ENCODE measurements around the gene APBA1. TPM values are rescaled to one million over a fixed set of nuclear protein-coding genes. Genes with fewer than 3 reads are reported as not detected.

APBA1 gene
- total RNA-seq, 1 experiment from 2014 or later = 0.34 TPM

DNA sequence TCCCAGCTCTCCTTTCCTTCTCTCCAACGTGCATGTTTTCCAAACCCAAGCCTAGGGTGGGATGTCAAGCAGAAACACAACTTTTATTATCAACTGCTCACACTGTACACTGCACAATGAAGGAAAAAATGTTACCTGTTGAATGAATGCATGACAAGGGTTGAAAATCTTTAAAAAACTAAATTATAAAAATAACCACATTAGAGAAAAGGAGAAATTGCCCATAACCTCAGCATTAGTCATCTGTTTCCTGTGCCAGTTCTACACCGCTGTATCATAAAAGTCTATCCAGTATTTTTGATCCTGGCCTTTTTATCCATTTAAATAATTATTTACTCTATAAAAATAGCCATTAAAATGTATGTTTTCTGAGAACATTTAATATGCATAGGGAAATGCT, 101.1 kb downstream of the APBA1 start:
- H3K36me3 ChIP-seq (ENCODE audit: control insufficient read depth, insufficient read depth, low read length) = no peaks in the 10 kb centered on the region
- no TSS peak for BruUV-seq (replicated peaks)
- H3K4me1 Mint-ChIP-seq (ENCODE audit: low read depth, unreplicated experiment) = no peaks in the 10 kb centered on the region
- no peak for DNase-seq
- no peaks in the 10 kb centered on the region for H3K36me3 Mint-ChIP-seq (ENCODE audit: insufficient read depth, unreplicated experiment)
- no peak overlapping the region for H3K4me3 ChIP-seq (ENCODE audit: low read depth, low read length)
- intact Hi-C loops (cut with micrococcal nuclease; ENCODE audit: unreplicated experiment) = no loop called here
- H3K4me3 Mint-ChIP-seq (ENCODE audit: unreplicated experiment) = no peak overlapping the region
- no peak overlapping the region for H3K27ac Mint-ChIP-seq (ENCODE audit: unreplicated experiment)
- H3K9me3 ChIP-seq = no peaks in the 10 kb centered on the region
- no peaks in the 10 kb centered on the region for H3K27me3 Mint-ChIP-seq (ENCODE audit: insufficient read depth, unreplicated experiment)
- ChIA-PET POLR2A (no interaction called here), CTCF (no interaction called here)
- no peaks in the 10 kb centered on the region for H3K27me3 ChIP-seq (replicated peaks; ENCODE audit: control insufficient read depth, insufficient read depth, low read length)
- no peaks in the 10 kb centered on the region for H3K4me1 ChIP-seq
- no peaks in the 10 kb centered on the region for H3K9me3 Mint-ChIP-seq (ENCODE audit: unreplicated experiment)
- TF ChIP-seq, protein P1, sequence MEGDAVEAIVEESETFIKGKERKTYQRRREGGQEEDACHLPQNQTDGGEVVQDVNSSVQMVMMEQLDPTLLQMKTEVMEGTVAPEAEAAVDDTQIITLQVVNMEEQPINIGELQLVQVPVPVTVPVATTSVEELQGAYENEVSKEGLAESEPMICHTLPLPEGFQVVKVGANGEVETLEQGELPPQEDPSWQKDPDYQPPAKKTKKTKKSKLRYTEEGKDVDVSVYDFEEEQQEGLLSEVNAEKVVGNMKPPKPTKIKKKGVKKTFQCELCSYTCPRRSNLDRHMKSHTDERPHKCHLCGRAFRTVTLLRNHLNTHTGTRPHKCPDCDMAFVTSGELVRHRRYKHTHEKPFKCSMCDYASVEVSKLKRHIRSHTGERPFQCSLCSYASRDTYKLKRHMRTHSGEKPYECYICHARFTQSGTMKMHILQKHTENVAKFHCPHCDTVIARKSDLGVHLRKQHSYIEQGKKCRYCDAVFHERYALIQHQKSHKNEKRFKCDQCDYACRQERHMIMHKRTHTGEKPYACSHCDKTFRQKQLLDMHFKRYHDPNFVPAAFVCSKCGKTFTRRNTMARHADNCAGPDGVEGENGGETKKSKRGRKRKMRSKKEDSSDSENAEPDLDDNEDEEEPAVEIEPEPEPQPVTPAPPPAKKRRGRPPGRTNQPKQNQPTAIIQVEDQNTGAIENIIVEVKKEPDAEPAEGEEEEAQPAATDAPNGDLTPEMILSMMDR (IDR thresholded peaks at IDR 0.05; ENCODE audit: insufficient read depth in 1 of 2, low read depth in 1 of 2, low read length in 1 of 2, severe bottlenecking in 1 of 2, unreplicated experiment in 1 of 2) = no peak

DNA sequence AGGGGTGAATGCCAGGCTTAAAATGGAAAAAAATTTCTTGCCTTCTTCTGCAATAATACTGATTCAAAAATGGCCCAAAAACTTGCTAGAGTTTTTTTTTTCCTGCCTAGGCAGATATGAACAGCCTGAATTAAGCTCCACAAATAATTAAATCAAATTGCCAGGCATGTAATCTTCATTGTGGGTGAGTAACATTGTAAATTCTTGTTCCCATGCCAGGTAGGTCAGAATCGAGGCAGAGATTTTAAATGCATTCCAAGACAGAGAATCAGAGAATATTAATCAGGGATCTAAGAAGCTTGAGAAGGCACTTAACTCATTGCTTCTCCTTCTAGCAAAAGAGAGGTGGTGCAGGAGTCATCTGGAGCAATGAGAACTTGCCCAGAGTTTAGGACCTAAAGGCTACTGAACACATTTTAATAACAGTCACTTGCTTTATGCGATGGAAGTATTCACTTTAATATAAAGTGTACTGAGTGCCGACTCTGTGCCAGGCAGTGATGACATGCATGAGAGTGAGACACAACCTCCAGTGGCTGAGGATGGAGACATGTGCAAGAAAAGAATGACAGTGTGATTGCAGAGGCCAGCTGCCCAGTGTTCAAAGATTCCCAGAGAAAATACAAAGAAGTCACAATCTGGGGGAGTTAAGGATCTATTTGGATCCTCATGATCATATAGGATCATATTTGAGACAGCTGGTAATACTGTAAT, 102.3 kb downstream of the APBA1 start:
- Mint-ChIP-seq H3K27ac (ENCODE audit: unreplicated experiment) (no peak overlapping the region), H3K27me3 (ENCODE audit: insufficient read depth, unreplicated experiment) (peaks cover 4% of the 10 kb centered on the region), H3K36me3 (ENCODE audit: insufficient read depth, unreplicated experiment) (no peaks in the 10 kb centered on the region), H3K9me3 (ENCODE audit: unreplicated experiment) (no peaks in the 10 kb centered on the region), H3K4me3 (ENCODE audit: unreplicated experiment) (no peak overlapping the region), H3K4me1 (ENCODE audit: low read depth, unreplicated experiment) (no peaks in the 10 kb centered on the region)
- intact Hi-C loops (cut with micrococcal nuclease; ENCODE audit: unreplicated experiment) = no loop called here
- Histone ChIP-seq H3K4me3 (ENCODE audit: low read depth, low read length) (no peak overlapping the region), H3K36me3 (ENCODE audit: control insufficient read depth, insufficient read depth, low read length) (no peaks in the 10 kb centered on the region), H3K27me3 (replicated peaks; ENCODE audit: control insufficient read depth, insufficient read depth, low read length) (no peaks in the 10 kb centered on the region), H3K9me3 (no peaks in the 10 kb centered on the region), H3K4me1 (no peaks in the 10 kb centered on the region)
- ChIA-PET CTCF (no interaction called here), POLR2A (no interaction called here)
- no TSS peak for BruUV-seq (replicated peaks)
- TF ChIP-seq, protein P1 (IDR thresholded peaks at IDR 0.05; ENCODE audit: insufficient read depth in 1 of 2, low read depth in 1 of 2, low read length in 1 of 2, severe bottlenecking in 1 of 2, unreplicated experiment in 1 of 2) = no peak
- DNase-seq = no peak

DNA sequence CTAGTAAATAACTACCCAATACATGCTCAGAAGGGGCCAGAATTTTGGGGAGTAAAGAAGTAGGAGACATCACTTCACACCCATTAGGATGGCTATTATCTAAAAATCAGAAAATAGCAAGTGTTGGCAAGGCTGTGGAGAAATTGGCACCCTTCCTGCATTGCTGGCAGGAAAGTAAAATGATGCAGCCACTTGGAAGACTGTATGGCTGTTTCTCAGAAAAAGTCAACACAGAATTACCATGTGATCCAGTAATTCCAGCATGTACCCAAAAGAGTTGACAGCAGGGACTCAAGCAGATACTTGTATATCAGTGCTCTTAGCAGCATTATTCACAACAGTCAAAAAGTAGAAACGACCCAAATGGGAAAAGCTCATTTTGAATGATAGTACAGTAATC, 107.6 kb downstream of the APBA1 start:
- intact Hi-C loops (cut with micrococcal nuclease; ENCODE audit: unreplicated experiment) = no loop called here
- H3K27me3 Mint-ChIP-seq (ENCODE audit: insufficient read depth, unreplicated experiment) = peaks cover 4% of the 10 kb centered on the region

More for the DNA sequence above, 107.6 kb downstream of the APBA1 start:
- H3K27ac Mint-ChIP-seq (ENCODE audit: unreplicated experiment) = no peak overlapping the region
- no peaks in the 10 kb centered on the region for H3K36me3 Mint-ChIP-seq (ENCODE audit: insufficient read depth, unreplicated experiment)
- no peaks in the 10 kb centered on the region for H3K4me1 Mint-ChIP-seq (ENCODE audit: low read depth, unreplicated experiment)
- BruUV-seq (replicated peaks) = no TSS peak
- Histone ChIP-seq H3K27me3 (replicated peaks; ENCODE audit: control insufficient read depth, insufficient read depth, low read length) (no peaks in the 10 kb centered on the region), H3K4me1 (no peaks in the 10 kb centered on the region), H3K4me3 (ENCODE audit: low read depth, low read length) (no peak overlapping the region), H3K36me3 (ENCODE audit: control insufficient read depth, insufficient read depth, low read length) (no peaks in the 10 kb centered on the region), H3K9me3 (no peaks in the 10 kb centered on the region)
- ChIA-PET CTCF (no interaction called here), POLR2A (no interaction called here)
- DNase-seq = no peak
- no peak overlapping the region for H3K4me3 Mint-ChIP-seq (ENCODE audit: unreplicated experiment)
- no peaks in the 10 kb centered on the region for H3K9me3 Mint-ChIP-seq (ENCODE audit: unreplicated experiment)
- TF ChIP-seq, protein P1 (IDR thresholded peaks at IDR 0.05; ENCODE audit: insufficient read depth in 1 of 2, low read depth in 1 of 2, low read length in 1 of 2, severe bottlenecking in 1 of 2, unreplicated experiment in 1 of 2) = no peak
